ENCODE results near the gene HPSE2.
"Not testable (repeated sequence)": the region's sequence is repeated elsewhere in the genome, so short reads cannot be mapped to it uniquely, and the experiment has no call there.

Gene HPSE2

GRCh38 chr10:98908868-98909267, 326.8 kb downstream of the HPSE2 start:
- Histone ChIP-seq H3K36me3 (ENCODE audit: control insufficient read depth, insufficient read depth, low read length) (no peaks in the 10 kb centered on the region), H3K4me3 (ENCODE audit: insufficient read depth, low read depth, low read length) (no peak overlapping the region), H3K9me3 (ENCODE audit: control insufficient read depth, low read length) (no peaks in the 10 kb centered on the region), H3K4me1 (ENCODE audit: control insufficient read depth, insufficient read depth, low read length) (no peaks in the 10 kb centered on the region), H3K27me3 (ENCODE audit: control insufficient read depth, insufficient read depth, low read length, poor library complexity, severe bottlenecking) (no peaks in the 10 kb centered on the region), H3K27ac (ENCODE audit: insufficient read depth, low read depth, low read length, poor library complexity, severe bottlenecking) (no peak overlapping the region)
- WGBS, 2 experiments = 85 to 95% methylated on average over 3 of the region's 3 CpGs

- not testable (repeated sequence) for H3K9me3 ChIP-seq (ENCODE audit: control insufficient read depth, low read length); H3K36me3 ChIP-seq (ENCODE audit: control insufficient read depth, insufficient read depth, low read length); H3K4me3 ChIP-seq (ENCODE audit: insufficient read depth, low read depth, low read length); H3K27ac ChIP-seq (ENCODE audit: insufficient read depth, low read depth, low read length, poor library complexity, severe bottlenecking); H3K4me1 ChIP-seq (ENCODE audit: control insufficient read depth, insufficient read depth, low read length); H3K27me3 ChIP-seq (ENCODE audit: control insufficient read depth, insufficient read depth, low read length, poor library complexity, severe bottlenecking)
- WGBS, 2 experiments = 89 to 98% methylated on average over 8 of the region's 8 CpGs
Observed at GRCh38 chr10:98908247-98908646, 327.4 kb downstream of the HPSE2 start.

GRCh38 chr10:98901441-98902110, 334.1 kb downstream of the HPSE2 start:
- H3K36me3 ChIP-seq (ENCODE audit: control insufficient read depth, insufficient read depth, low read length) = no peaks in the 10 kb centered on the region
- no peak overlapping the region for H3K27ac ChIP-seq (ENCODE audit: insufficient read depth, low read depth, low read length, poor library complexity, severe bottlenecking)
- WGBS, 2 experiments = 91 to 92% methylated on average over 4 of the region's 4 CpGs
- no peaks in the 10 kb centered on the region for H3K9me3 ChIP-seq (ENCODE audit: control insufficient read depth, low read length)
- H3K4me1 ChIP-seq (ENCODE audit: control insufficient read depth, insufficient read depth, low read length) = no peaks in the 10 kb centered on the region
- H3K4me3 ChIP-seq (ENCODE audit: insufficient read depth, low read depth, low read length) = no peak overlapping the region
- no peaks in the 10 kb centered on the region for H3K27me3 ChIP-seq (ENCODE audit: control insufficient read depth, insufficient read depth, low read length, poor library complexity, severe bottlenecking)

GRCh38 chr10:98899018-98899417, 336.6 kb downstream of the HPSE2 start:
- no peaks in the 10 kb centered on the region for H3K4me1 ChIP-seq (ENCODE audit: control insufficient read depth, insufficient read depth, low read length)
- no peaks in the 10 kb centered on the region for H3K9me3 ChIP-seq (ENCODE audit: control insufficient read depth, low read length)
- 76 to 86% methylated on average over 2 to 3 of the region's 3 CpGs for WGBS, 2 experiments
- H3K27ac ChIP-seq (ENCODE audit: insufficient read depth, low read depth, low read length, poor library complexity, severe bottlenecking) = no peak overlapping the region
- H3K27me3 ChIP-seq (ENCODE audit: control insufficient read depth, insufficient read depth, low read length, poor library complexity, severe bottlenecking) = no peaks in the 10 kb centered on the region
- H3K4me3 ChIP-seq (ENCODE audit: insufficient read depth, low read depth, low read length) = no peak overlapping the region
- no peaks in the 10 kb centered on the region for H3K36me3 ChIP-seq (ENCODE audit: control insufficient read depth, insufficient read depth, low read length)

GRCh38 chr10:98892523-98892922, 343.1 kb downstream of the HPSE2 start:
- WGBS, 2 experiments = 88 to 91% methylated on average over 1 of the region's 1 CpG
- Histone ChIP-seq H3K27ac (ENCODE audit: insufficient read depth, low read depth, low read length, poor library complexity, severe bottlenecking) (no peak overlapping the region), H3K27me3 (ENCODE audit: control insufficient read depth, insufficient read depth, low read length, poor library complexity, severe bottlenecking) (no peaks in the 10 kb centered on the region), H3K4me1 (ENCODE audit: control insufficient read depth, insufficient read depth, low read length) (no peaks in the 10 kb centered on the region), H3K9me3 (ENCODE audit: control insufficient read depth, low read length) (no peaks in the 10 kb centered on the region), H3K4me3 (ENCODE audit: insufficient read depth, low read depth, low read length) (no peak overlapping the region), H3K36me3 (ENCODE audit: control insufficient read depth, insufficient read depth, low read length) (no peaks in the 10 kb centered on the region)

GRCh38 chr10:98886686-98887085, 349.0 kb downstream of the HPSE2 start:
- Histone ChIP-seq H3K4me1 (ENCODE audit: control insufficient read depth, insufficient read depth, low read length) (no peaks in the 10 kb centered on the region), H3K27me3 (ENCODE audit: control insufficient read depth, insufficient read depth, low read length, poor library complexity, severe bottlenecking) (no peaks in the 10 kb centered on the region), H3K4me3 (ENCODE audit: insufficient read depth, low read depth, low read length) (no peak overlapping the region), H3K27ac (ENCODE audit: insufficient read depth, low read depth, low read length, poor library complexity, severe bottlenecking) (no peak overlapping the region), H3K9me3 (ENCODE audit: control insufficient read depth, low read length) (no peaks in the 10 kb centered on the region), H3K36me3 (ENCODE audit: control insufficient read depth, insufficient read depth, low read length) (no peaks in the 10 kb centered on the region)
- 97 to 98% methylated on average over 1 of the region's 1 CpG for WGBS, 2 experiments

- H3K27ac ChIP-seq (ENCODE audit: insufficient read depth, low read depth, low read length, poor library complexity, severe bottlenecking) = no peak overlapping the region
Observed at GRCh38 chr10:98885378-98885777, 350.3 kb downstream of the HPSE2 start.

GRCh38 chr10:98881789-98882188, 353.9 kb downstream of the HPSE2 start:
- 89 to 97% methylated on average over 1 of the region's 1 CpG for WGBS, 2 experiments
- H3K27ac ChIP-seq (ENCODE audit: insufficient read depth, low read depth, low read length, poor library complexity, severe bottlenecking) = no peak overlapping the region
- no peaks in the 10 kb centered on the region for H3K27me3 ChIP-seq (ENCODE audit: control insufficient read depth, insufficient read depth, low read length, poor library complexity, severe bottlenecking)
- H3K9me3 ChIP-seq (ENCODE audit: control insufficient read depth, low read length) = no peaks in the 10 kb centered on the region
- no peaks in the 10 kb centered on the region for H3K4me1 ChIP-seq (ENCODE audit: control insufficient read depth, insufficient read depth, low read length)
- no peak overlapping the region for H3K4me3 ChIP-seq (ENCODE audit: insufficient read depth, low read depth, low read length)
- H3K36me3 ChIP-seq (ENCODE audit: control insufficient read depth, insufficient read depth, low read length) = no peaks in the 10 kb centered on the region

More at GRCh38 chr10:98885378-98885777, 350.3 kb downstream of the HPSE2 start:
- Histone ChIP-seq H3K27me3 (ENCODE audit: control insufficient read depth, insufficient read depth, low read length, poor library complexity, severe bottlenecking) (no peaks in the 10 kb centered on the region), H3K36me3 (ENCODE audit: control insufficient read depth, insufficient read depth, low read length) (no peaks in the 10 kb centered on the region), H3K9me3 (ENCODE audit: control insufficient read depth, low read length) (no peaks in the 10 kb centered on the region), H3K4me1 (ENCODE audit: control insufficient read depth, insufficient read depth, low read length) (no peaks in the 10 kb centered on the region), H3K4me3 (ENCODE audit: insufficient read depth, low read depth, low read length) (no peak overlapping the region)

GRCh38 chr10:98880971-98881370, 354.7 kb downstream of the HPSE2 start:
- no peak overlapping the region for H3K27ac ChIP-seq (ENCODE audit: insufficient read depth, low read depth, low read length, poor library complexity, severe bottlenecking)
- no peaks in the 10 kb centered on the region for H3K9me3 ChIP-seq (ENCODE audit: control insufficient read depth, low read length)
- no peak overlapping the region for H3K4me3 ChIP-seq (ENCODE audit: insufficient read depth, low read depth, low read length)
- no peaks in the 10 kb centered on the region for H3K36me3 ChIP-seq (ENCODE audit: control insufficient read depth, insufficient read depth, low read length)
- no peaks in the 10 kb centered on the region for H3K4me1 ChIP-seq (ENCODE audit: control insufficient read depth, insufficient read depth, low read length)
- WGBS, 2 experiments = 91 to 93% methylated on average over 1 to 2 of the region's 2 CpGs
- H3K27me3 ChIP-seq (ENCODE audit: control insufficient read depth, insufficient read depth, low read length, poor library complexity, severe bottlenecking) = no peaks in the 10 kb centered on the region

GRCh38 chr10:98878921-98879320, 356.7 kb downstream of the HPSE2 start:
- Histone ChIP-seq H3K27me3 (ENCODE audit: control insufficient read depth, insufficient read depth, low read length, poor library complexity, severe bottlenecking) (no peaks in the 10 kb centered on the region), H3K4me3 (ENCODE audit: insufficient read depth, low read depth, low read length) (no peak overlapping the region), H3K36me3 (ENCODE audit: control insufficient read depth, insufficient read depth, low read length) (no peaks in the 10 kb centered on the region), H3K4me1 (ENCODE audit: control insufficient read depth, insufficient read depth, low read length) (no peaks in the 10 kb centered on the region), H3K27ac (ENCODE audit: insufficient read depth, low read depth, low read length, poor library complexity, severe bottlenecking) (no peak overlapping the region), H3K9me3 (ENCODE audit: control insufficient read depth, low read length) (no peaks in the 10 kb centered on the region)
- 91 to 92% methylated on average over 2 of the region's 2 CpGs for WGBS, 2 experiments

GRCh38 chr10:98878418-98878817, 357.2 kb downstream of the HPSE2 start:
- Histone ChIP-seq H3K9me3 (ENCODE audit: control insufficient read depth, low read length) (no peaks in the 10 kb centered on the region), H3K27ac (ENCODE audit: insufficient read depth, low read depth, low read length, poor library complexity, severe bottlenecking) (no peak overlapping the region), H3K27me3 (ENCODE audit: control insufficient read depth, insufficient read depth, low read length, poor library complexity, severe bottlenecking) (no peaks in the 10 kb centered on the region), H3K4me3 (ENCODE audit: insufficient read depth, low read depth, low read length) (no peak overlapping the region), H3K36me3 (ENCODE audit: control insufficient read depth, insufficient read depth, low read length) (no peaks in the 10 kb centered on the region), H3K4me1 (ENCODE audit: control insufficient read depth, insufficient read depth, low read length) (no peaks in the 10 kb centered on the region)
- 90 to 96% methylated on average over 2 of the region's 2 CpGs for WGBS, 2 experiments

Data from ectodermal cell (in vitro differentiated cells).